Stimulated activated CD8-positive, alpha-beta memory T cell treated with anti-CD3 and anti-CD28 coated beads, Interleukin-15, amount 100 ng/mL, for 1 hour (primary cell): ENCODE measurements around the gene STAT4.
A peak's percentile ranks its signal among the peaks of the same experiment; 100 is the strongest.

ENCODE experiments used
- DNase-seq: peaks from one replicate; pipeline ENCODE4 v3.0.0-alpha.2; 2020; ENCODE audit warnings: low read depth

STAT4 gene, protein sequence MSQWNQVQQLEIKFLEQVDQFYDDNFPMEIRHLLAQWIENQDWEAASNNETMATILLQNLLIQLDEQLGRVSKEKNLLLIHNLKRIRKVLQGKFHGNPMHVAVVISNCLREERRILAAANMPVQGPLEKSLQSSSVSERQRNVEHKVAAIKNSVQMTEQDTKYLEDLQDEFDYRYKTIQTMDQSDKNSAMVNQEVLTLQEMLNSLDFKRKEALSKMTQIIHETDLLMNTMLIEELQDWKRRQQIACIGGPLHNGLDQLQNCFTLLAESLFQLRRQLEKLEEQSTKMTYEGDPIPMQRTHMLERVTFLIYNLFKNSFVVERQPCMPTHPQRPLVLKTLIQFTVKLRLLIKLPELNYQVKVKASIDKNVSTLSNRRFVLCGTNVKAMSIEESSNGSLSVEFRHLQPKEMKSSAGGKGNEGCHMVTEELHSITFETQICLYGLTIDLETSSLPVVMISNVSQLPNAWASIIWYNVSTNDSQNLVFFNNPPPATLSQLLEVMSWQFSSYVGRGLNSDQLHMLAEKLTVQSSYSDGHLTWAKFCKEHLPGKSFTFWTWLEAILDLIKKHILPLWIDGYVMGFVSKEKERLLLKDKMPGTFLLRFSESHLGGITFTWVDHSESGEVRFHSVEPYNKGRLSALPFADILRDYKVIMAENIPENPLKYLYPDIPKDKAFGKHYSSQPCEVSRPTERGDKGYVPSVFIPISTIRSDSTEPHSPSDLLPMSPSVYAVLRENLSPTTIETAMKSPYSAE

DNA sequence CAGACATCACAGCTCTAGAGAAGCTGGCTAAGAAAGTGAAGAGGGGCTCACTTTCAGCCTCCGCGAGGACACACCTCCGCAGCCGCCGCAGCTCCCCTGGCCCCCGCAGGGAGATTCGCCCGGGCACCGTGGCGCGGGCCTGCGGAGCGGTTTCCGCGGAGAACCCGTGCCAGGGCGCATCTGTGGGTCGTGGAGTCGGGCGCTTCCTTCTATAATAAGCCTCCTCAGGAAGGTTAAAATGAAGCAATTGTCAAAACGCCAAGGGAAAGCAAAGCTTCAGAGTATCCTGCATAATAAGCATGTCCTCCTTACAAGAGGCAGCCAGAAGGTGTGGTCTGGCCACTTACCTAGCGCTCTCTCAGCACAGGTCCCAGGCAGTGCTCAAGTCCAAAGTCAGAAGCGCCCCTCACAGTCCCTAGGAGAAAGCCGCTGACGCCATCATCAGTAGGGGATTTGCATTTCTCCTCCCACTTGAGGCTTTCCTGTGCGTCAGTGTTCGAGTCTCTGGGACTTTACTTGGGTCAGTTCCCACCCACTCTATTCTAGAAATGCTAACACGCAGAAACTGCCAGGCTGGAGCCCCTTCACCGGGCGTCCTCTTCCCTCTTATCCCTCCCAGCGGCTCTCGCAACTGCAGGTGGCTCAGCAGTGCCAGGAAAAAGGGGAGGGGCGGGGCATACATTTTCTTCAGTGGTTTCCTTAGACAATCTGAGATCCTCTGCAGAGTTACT lies at the start of gene STAT4:
TSS of gene STAT4 (minus strand) at position 395 of the 731 bp plus-strand sequence. CDS start 2,791 bp downstream, outside the sequence.
- peak; percentile 55 for DNase-seq

DNA sequence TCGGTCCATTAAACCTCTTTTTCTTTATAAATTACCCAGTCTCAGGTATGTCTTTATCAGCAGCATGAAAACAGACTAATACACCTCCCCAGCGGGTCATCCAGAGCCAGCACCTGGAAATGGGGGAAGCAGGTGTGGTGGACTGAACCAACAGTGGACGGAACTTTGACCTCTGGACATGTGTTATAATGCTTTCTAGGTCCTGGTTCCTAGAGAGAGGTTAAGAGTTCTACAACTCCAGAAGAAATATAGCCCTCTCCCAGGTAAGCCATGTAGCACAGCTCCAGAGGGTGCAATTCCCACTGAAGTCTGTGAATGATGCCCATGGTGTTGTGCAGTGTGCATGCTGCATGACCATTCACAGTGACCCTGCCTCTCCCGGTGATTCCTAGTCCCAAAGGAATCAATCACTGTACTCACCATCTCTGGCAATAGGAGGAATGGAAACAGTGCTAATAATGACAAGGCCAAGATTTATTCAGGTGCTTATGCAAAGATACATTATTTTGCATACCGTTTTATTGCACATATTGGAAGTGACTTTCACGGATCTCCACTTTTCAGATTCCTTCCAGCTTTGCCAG lies 49.2 kb upstream of the STAT4 start:
- DNase-seq, result no peak

DNA sequence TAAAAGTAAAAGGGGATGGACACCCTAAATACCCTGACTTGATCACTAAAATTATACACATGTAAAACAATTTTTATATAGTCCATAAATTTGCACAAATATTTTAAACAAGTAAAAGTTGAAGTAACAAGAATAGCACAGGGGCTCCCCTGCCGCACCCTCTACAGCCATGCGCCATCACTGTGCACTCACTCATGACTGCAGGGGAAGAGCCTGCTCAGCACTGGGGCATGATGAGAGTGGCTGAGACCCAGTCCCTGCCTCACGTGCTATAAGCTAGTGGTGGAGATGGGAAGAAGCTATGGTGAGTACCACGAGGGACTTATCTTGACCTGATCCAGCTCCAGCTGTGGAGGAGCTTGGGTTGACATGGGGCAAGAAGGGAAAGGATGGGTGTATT lies 47.5 kb upstream of the STAT4 start:
- no peak for DNase-seq

- DNase-seq, result no peak
Measured at GRCh38 chr2:191197096-191197495, 46.3 kb upstream of the STAT4 start.

DNA sequence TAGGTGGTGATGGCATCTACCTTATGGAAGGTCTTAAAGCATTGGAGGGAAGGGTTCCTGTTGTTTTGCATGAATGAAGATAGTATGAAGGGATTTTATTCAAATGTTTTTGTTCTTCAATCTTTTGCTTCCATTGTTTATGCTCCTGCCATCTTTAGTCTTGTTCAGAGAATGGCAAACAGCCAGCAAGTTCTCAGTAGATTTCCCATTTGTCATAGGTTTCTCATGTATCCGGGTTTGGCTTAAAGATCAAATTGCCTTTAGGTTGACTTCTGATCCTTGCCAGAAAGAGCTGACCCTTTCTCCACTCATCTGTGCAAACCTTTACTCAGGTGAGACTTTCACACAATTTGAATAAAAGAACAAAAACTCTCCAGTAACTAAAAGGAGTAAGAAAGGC lies 44.2 kb upstream of the STAT4 start:
- DNase-seq, result no peak

GRCh38 chr2:191190861-191191552 lies 40.2 kb upstream of the STAT4 start:
- DNase-seq, result no peak

GRCh38 chr2:191190435-191190834 lies 39.6 kb upstream of the STAT4 start:
- no peak for DNase-seq

DNA sequence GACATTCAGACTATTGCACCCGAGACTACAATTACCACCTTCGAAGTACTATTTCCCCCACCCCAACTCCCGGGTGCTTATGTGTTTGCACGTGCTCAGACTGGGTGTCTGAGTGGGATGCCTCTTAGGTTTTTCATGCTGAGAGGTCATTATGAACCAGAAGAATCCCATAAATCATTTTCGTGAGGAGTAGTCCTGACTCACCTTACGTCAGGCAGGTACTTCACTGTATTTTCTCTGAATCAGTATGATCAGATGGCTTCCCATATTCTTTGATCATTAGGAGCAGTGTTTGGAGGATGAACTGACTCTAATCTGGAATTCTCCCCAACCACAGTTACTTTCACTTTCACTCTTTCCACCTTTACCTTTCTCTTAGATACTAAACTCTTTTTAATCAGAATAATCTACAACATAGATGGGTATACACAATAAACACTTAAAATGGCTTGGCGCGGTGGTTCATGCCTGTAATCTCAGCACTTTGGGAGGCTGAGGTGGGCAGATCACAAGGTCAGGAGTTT lies 38.4 kb upstream of the STAT4 start:
- DNase-seq, result no peak

GRCh38 chr2:191188550-191189093 lies 37.8 kb upstream of the STAT4 start:
- no peak for DNase-seq

- DNase-seq, result no peak
Measured at GRCh38 chr2:191187105-191187829, 36.5 kb upstream of the STAT4 start.

- DNase-seq, result no peak
Measured at GRCh38 chr2:191184457-191184856, 33.7 kb upstream of the STAT4 start.

- no peak for DNase-seq
Measured at GRCh38 chr2:191183516-191183915, 32.7 kb upstream of the STAT4 start.

GRCh38 chr2:191183081-191183480 lies 32.3 kb upstream of the STAT4 start:
- DNase-seq, result no peak

GRCh38 chr2:191180713-191181112 lies 29.9 kb upstream of the STAT4 start:
- no peak for DNase-seq

GRCh38 chr2:191180276-191180675 lies 29.5 kb upstream of the STAT4 start:
- DNase-seq, result no peak

DNA sequence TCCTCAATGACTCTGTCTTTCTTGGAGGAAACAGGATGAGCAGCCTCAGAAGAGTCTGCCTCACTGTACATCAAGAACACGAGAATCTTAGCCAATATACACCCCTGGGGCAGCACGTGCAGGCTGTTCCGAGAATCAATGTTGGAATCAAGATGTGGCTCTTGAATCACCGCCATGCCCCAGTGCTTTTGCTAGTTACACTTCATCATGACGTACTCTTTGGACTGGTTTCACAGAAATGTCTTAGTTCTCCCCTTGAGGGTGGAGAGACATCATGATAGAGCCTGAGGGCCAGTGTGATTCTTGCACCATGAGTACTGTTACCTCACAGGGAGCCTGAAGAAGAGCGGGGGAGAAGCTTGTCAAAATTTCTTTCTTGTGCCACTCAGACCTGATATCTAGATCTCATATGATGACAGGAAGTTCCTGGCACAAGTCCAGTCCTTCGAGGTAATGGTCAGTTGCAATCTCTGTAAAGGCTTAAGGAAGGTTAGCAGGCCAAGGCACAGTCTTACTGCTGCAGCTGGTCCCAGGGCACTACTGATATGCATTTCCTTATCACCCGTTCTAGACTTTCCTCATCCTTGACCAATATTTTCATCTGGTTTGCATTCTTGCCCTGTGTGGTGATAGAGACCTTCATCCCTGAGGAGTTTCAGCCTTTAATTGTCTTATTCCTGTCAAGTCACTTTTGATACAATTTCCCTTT lies 28.2 kb upstream of the STAT4 start:
- DNase-seq, result no peak

DNA sequence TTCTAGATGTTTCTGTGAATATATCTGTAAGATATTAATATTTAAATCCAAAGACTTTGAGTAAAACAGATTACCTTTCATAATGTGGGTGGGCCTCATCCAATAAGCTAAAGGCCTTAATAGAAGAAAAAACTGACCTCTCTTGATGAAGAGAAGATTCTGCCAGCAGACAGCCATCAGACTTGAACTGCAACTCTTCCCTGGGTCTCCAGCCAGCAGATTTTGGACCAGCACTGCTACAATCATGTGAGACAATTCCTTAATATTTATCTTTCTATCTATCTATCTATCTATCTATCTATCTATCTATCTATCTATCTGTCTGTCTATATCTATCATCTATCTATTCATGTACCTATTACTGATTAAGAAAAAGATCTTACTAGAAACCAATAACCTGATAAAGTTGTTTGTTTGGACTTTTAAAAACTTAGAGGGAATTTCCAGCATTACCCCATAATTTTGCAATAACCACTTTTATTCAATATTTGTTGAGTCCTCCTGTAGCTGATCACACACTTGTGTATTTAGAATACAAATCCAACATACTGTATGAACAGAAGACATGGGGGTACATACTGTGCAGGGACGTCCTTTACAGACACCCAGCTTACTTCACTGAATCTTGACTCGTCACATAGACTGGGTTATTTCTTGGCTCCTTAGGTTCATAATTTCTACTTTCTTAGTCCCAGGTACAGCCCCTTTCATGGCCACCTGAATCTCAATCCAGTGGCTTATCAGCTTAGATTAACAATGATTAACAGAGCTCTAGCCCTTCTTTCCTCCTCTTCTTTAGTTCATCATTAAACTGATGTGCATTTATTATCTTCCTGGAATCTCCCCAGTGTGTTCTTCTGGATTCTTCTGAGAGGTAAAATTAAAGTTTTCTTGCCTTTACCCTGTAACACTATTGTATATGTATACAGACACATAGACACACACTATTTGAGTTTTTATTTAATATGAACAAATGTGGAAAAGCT lies 27.2 kb upstream of the STAT4 start:
- no peak for DNase-seq

- DNase-seq, result no peak
Measured at GRCh38 chr2:191176801-191177438, 26.1 kb upstream of the STAT4 start.
